ENCODE results near the gene PIGC. TPM values are rescaled to one million over a fixed set of nuclear protein-coding genes. Genes with fewer than 3 reads are reported as not detected.
"Not testable (repeated sequence)": the region's sequence is repeated elsewhere in the genome, so short reads cannot be mapped to it uniquely, and the experiment has no call there.

PIGC gene
- total RNA-seq, 1 donor from 2014 or later: 11.5 TPM

GRCh38 chr1:172442843-172443565 is 865 bp downstream of the PIGC start:
- intact Hi-C loops (cut with DNase I): loop anchor here (10.0 kb wide), 1 partner anchor 438 kb away; no protein-coding TSS in a partner anchor
- DNase-seq (ENCODE audit: low spot score): no peak

GRCh38 chr1:172442404-172442803 is 1.5 kb downstream of the PIGC start:
- no peak for DNase-seq (ENCODE audit: low spot score)
- intact Hi-C loops (cut with DNase I): loop anchor here (10.0 kb wide), 1 partner anchor 438 kb away; no protein-coding TSS in a partner anchor

- intact Hi-C loops (cut with DNase I): not testable (repeated sequence)
These were observed 6.7 kb downstream of the PIGC start for GRCh38 chr1:172437183-172437582.

GRCh38 chr1:172431721-172432192 is 12.1 kb downstream of the PIGC start:
- intact Hi-C loops (cut with DNase I): no loop called here

More at GRCh38 chr1:172437183-172437582, 6.7 kb downstream of the PIGC start:
- DNase-seq (ENCODE audit: low spot score): not testable (repeated sequence)

DNA sequence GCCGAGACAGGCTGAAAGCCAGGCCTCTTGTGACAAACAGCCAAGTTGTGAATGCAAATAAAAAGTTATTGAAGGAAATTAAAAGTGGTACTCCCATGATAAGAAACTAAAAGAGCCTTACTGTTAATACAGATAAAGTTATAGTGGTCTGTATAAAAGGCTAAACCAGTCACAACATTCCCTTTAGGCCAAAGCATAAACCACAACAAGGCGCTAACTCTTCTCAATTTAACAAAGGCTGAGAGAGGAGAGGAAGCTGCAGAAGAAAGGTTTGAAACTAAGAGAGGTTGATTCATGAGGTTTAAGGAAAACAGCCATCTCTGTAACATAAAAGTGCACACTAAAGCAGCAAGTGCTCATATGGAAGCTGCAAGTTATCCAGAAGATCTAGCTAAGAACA is 12.7 kb downstream of the PIGC start:
- intact Hi-C loops (cut with DNase I): no loop called here
- DNase-seq (ENCODE audit: low spot score): no peak

More at GRCh38 chr1:172431721-172432192, 12.1 kb downstream of the PIGC start:
- no peak for DNase-seq (ENCODE audit: low spot score)

DNA sequence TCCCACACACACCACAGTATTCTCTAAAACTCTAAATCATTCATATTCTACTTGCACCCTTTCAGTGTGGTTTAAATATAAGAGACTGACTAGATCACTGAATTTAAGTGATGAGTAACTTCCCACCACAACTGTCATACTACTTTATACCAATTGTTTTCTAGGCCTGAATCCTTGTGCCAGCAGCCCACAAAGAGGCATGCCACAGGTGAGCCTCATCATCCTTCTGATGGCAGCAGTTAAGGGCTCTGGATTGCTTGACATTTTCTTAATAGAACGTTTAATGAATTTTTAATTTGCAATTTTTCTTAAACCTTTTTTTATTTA is 13.8 kb downstream of the PIGC start:
- intact Hi-C loops (cut with DNase I): no loop called here

GRCh38 chr1:172429331-172430127 is 14.3 kb downstream of the PIGC start:
- intact Hi-C loops (cut with DNase I): loop anchor here (10.0 kb wide), 1 partner anchor 625 kb away; no protein-coding TSS in a partner anchor

More for the DNA sequence above, 13.8 kb downstream of the PIGC start:
- DNase-seq (ENCODE audit: low spot score): no peak

DNA sequence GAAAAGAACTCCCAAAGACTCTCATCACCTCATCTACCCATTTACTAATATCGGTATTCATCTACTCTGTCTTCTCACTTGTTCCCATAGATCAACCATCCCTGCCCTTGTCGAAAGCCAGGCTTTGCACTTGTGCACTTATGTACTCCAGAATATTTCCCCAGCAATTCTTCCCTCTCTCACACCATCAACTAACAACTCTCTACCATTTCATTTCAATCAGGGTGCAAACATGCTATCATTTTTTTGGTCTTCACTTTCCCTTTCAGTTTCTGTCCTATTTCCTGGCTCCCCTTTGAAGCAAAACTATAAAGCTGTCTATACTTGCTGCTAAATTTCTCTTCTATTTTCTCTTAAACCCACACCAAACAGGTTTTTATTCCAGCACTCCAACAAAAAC is 16.7 kb downstream of the PIGC start:
- intact Hi-C loops (cut with DNase I): loop anchor here (10.0 kb wide), 1 partner anchor 622 kb away; no protein-coding TSS in a partner anchor
- DNase-seq (ENCODE audit: low spot score): no peak

More at GRCh38 chr1:172429331-172430127, 14.3 kb downstream of the PIGC start:
- DNase-seq (ENCODE audit: low spot score): no peak

GRCh38 chr1:172425339-172425738 is 18.5 kb downstream of the PIGC start:
- intact Hi-C loops (cut with DNase I): loop anchor here (10.0 kb wide), 1 partner anchor 621 kb away; no protein-coding TSS in a partner anchor
- no peak for DNase-seq (ENCODE audit: low spot score)

DNA sequence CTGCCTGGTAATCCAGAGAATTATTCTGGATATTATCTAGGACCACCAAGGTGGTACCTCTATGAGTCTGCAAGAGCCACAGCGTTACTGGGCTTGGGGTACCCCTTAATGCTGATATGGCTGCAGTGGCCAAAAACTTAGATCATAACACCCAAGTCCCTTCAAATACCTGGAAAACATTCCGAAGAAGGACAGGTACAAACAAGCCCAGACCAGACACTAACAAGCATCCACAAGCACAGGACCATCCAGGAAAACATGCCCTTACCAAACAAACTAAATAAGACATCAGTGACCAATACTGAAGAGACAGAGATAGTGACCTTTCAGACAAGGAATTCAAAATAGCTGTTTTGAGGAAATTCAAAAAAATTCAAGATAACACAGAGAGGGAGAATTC is 20.5 kb downstream of the PIGC start:
- intact Hi-C loops (cut with DNase I): loop anchor here (10.0 kb wide), 1 partner anchor 619 kb away; no protein-coding TSS in a partner anchor

GRCh38 chr1:172421974-172422604 is 21.8 kb downstream of the PIGC start:
- intact Hi-C loops (cut with DNase I): loop anchor here (10.0 kb wide), 1 partner anchor 617 kb away; no protein-coding TSS in a partner anchor
- DNase-seq (ENCODE audit: low spot score): no peak

More for the DNA sequence above, 20.5 kb downstream of the PIGC start:
- DNase-seq (ENCODE audit: low spot score): no peak

GRCh38 chr1:172420385-172420784 is 23.5 kb downstream of the PIGC start, which contains the start of gene C1orf105:
C1orf105 (plus strand) TSS chr1:172420685; CDS start chr1:172420886, 201 bp downstream.
- DNase-seq (ENCODE audit: low spot score): no peak
- intact Hi-C loops (cut with DNase I): loop anchor here (10.0 kb wide), 1 partner anchor 616 kb away; no protein-coding TSS in a partner anchor

GRCh38 chr1:172417557-172417956 is 26.3 kb downstream of the PIGC start:
- no peak for DNase-seq (ENCODE audit: low spot score)
- intact Hi-C loops (cut with DNase I): no loop called here

DNA sequence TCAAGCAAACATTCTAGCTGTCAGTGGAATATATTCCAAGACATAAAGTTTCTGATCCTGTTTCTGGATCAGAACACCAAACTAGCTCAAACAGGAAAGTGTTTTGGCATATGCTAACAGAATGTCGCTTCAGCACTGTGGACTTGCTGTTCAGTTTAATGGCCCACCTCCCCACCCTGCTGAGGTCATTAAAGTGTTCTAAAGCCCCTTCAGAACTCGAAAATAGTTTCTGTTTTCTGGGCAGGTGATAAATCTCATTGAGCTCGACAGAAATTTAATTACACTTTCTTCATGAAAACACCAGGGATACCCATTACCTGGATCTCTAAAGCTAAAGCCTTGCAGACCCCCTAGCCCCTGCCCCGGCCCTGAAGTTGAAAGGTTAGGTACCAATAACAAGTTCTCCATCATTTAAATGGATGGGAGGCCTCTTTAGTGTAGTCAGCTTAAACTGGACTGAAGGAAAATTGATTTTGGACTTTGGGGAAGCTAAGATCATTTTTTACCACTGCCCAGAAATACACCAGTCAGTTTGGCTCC is 27.3 kb downstream of the PIGC start:
- DNase-seq (ENCODE audit: low spot score): no peak
- intact Hi-C loops (cut with DNase I): no loop called here

GRCh38 chr1:172414331-172414730 is 29.5 kb downstream of the PIGC start:
- no peak for DNase-seq (ENCODE audit: low spot score)
- intact Hi-C loops (cut with DNase I): no loop called here

GRCh38 chr1:172411791-172412338 is 32.0 kb downstream of the PIGC start:
- intact Hi-C loops (cut with DNase I): loop anchor here (1.0 kb wide), 1 partner anchor 10 kb away; no protein-coding TSS in a partner anchor
- no peak for DNase-seq (ENCODE audit: low spot score)

DNA sequence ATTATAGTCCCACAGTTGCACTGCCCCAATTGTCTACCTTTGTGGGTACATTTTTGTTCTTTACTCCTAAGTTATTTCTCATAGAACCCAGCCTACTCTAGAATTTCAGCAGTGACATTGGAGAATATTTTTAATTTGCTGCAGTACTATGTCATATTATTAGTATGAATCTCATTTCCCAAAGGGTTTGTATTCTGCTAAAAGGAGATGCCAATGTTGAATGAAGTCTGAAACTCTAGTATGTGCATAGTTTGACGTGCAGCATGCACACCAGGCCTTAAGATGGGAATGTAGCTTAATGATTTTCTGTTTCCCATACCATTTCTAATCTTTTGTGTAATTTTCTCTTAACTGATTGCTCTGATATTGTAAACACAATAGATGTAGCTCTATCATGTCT is 33.8 kb downstream of the PIGC start:
- no peak for DNase-seq (ENCODE audit: low spot score)
- intact Hi-C loops (cut with DNase I): no loop called here

DNA sequence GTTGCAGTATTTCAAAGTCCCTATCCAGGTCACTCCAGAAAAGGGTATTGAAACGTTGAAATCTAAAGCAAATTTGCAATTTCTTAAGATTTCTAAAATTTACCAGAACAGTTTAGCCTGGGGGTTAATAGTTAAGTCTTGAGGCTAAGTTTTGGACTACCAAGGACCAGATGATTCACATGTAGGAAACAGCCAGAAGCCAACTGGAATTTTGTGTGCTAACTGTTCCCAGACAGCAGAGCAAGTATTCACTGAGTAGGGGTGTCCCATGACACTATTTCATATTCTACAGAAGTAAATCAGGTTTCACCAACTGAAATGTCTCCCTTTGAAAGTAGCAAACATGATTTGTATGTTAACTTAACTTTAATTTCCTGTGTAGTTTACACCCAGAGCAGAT is 34.9 kb downstream of the PIGC start:
- DNase-seq (ENCODE audit: low spot score): no peak
- intact Hi-C loops (cut with DNase I): no loop called here

GRCh38 chr1:172406968-172407367 is 36.9 kb downstream of the PIGC start:
- intact Hi-C loops (cut with DNase I): no loop called here
- no peak for DNase-seq (ENCODE audit: low spot score)
